ENCODE measurements around the gene SYMPK.
A peak's percentile ranks its signal among the peaks of the same experiment; 100 is the strongest.

DNA sequence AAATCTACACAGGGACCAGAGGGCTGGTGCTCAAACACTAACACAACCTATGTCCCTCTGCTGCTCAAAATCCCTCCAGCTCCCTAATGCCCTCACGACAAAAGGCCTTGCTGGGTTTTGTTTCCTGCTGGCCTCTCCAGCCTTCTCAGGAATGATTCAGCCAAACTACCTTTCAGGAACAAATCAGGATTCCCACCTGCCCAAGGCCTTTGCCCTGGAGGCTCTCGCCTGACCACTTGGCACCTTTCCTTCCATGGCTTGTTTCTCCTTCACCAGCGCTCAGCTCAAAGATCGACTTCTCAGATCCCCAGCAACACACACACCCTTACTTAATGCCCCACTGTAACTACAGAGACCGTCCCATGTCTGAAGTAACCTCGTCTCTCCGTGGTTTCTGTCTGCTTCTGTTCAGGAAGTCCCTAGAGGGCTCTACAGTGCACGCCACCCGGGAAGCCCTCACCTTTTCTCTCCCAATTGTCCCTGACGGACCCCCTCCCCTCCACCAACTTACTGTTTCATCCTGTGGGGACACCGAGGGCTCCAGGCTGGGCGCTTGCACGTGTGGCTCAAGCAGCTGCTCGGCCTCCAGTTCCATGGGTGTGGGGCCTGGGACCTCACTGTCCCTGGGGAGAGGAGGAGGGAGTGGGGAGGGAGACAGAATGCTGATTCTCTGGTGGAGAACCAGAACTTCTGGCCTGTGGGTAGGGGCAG is 90.7 kb downstream of the SYMPK start:
- TF ChIP-seq POLR2A (IDR thresholded peaks at IDR 0.05): peak; percentile 37 to 47
- TF ChIP-seq, protein P1, sequence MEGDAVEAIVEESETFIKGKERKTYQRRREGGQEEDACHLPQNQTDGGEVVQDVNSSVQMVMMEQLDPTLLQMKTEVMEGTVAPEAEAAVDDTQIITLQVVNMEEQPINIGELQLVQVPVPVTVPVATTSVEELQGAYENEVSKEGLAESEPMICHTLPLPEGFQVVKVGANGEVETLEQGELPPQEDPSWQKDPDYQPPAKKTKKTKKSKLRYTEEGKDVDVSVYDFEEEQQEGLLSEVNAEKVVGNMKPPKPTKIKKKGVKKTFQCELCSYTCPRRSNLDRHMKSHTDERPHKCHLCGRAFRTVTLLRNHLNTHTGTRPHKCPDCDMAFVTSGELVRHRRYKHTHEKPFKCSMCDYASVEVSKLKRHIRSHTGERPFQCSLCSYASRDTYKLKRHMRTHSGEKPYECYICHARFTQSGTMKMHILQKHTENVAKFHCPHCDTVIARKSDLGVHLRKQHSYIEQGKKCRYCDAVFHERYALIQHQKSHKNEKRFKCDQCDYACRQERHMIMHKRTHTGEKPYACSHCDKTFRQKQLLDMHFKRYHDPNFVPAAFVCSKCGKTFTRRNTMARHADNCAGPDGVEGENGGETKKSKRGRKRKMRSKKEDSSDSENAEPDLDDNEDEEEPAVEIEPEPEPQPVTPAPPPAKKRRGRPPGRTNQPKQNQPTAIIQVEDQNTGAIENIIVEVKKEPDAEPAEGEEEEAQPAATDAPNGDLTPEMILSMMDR (IDR thresholded peaks at IDR 0.05): no peak

All from Peyer's patch (tissue), 4 donors.